HCT116 (cell line): Measurements from ENCODE around the gene KRTAP29-1. TPM values are rescaled to one million over a fixed set of nuclear protein-coding genes. Genes with fewer than 3 reads are reported as not detected.

Experiments used
- ATAC-seq: fragments of 200-7000 bp; cut with Tn5 transposase; 2 replicates; pipeline ENCODE4 v1.9.1; 2020; ENCODE audit warnings: mild to moderate bottlenecking, moderate library complexity
- BruUV-seq: library from RNA; stranded (reverse); fragments of 400-500 nt; replicated peaks from 2 replicates; lab custom pipeline; 2021; lab: Mats Ljungman, UMichigan
- CTCF ChIA-PET: fragments of 300-600 bp; sonication (Branson Sonifier 250); formaldehyde crosslinking; loops from one replicate; lab custom pipeline; 2021; ENCODE audit warnings: antibody characterized with exemption; lab: Charles Lee
- POLR2A ChIA-PET: fragments of 300-600, 350-600 bp; sonication (Branson Sonifier 250); formaldehyde crosslinking; loops from one replicate; lab custom pipeline; 2021; ENCODE audit warnings: antibody characterized with exemption; lab: Charles Lee
- RAD21 ChIA-PET, 2 experiments: fragments of 300-600 bp; sonication (Branson Sonifier 250); formaldehyde crosslinking; loops; one replicate each; lab custom pipeline; 2023; ENCODE audit warnings: low total read pairs in 2 of 2; ENCODE audit not compliant: uncharacterized antibody in 2 of 2, unreplicated experiment in 2 of 2, low non-redundant PET in 1 of 2; lab: Charles Lee
- DNase-seq: peaks from one replicate; pipeline ENCODE4 v3.0.0-alpha.2; 2010; ENCODE audit warnings: low read depth, low spot score
- H2AFZ ChIP-seq: fragments of 200-600 bp; shearing (Covaris generic), sonication (generic); 2 replicates; pipeline ENCODE4 v1.6.1; 2017; ENCODE audit warnings: low read depth, mixed run types, mixed read lengths, antibody characterized with exemption, low read length; ENCODE audit not compliant: poor library complexity, severe bottlenecking
- H3K27ac ChIP-seq: 2 replicates; pipeline ENCODE4 v1.5.1; 2012; ENCODE audit warnings: low read depth, low read length
- H3K27me3 ChIP-seq: fragments of 200-600 bp; sonication (generic); 2 replicates; pipeline ENCODE4 v1.6.1; 2016; ENCODE audit warnings: mixed run types, low read length, mixed read lengths; ENCODE audit not compliant: insufficient read depth
- H3K36me3 ChIP-seq, 2 experiments: fragments of 200-500 bp in 1 of 2; fragments of 200-600 bp in 1 of 2; sonication (Bioruptor generic) in 1 of 2; sonication (generic) in 1 of 2; 2 replicates each; pipeline versions ENCODE4 v1.5.1 to v1.6.1; 2014 to 2016; ENCODE audit warnings: low read length in 2 of 2, inconsistent platforms in 1 of 2, mixed read lengths in 1 of 2, mixed run types in 1 of 2; ENCODE audit not compliant: insufficient read depth in 2 of 2, control insufficient read depth in 1 of 2
- H3K4me1 ChIP-seq, 2 experiments: fragments of 200-600 bp in 1 of 2; sonication (generic) in 1 of 2; 2 replicates each; pipeline versions ENCODE4 v1.5.1 to v1.6.1; 2012 to 2017; ENCODE audit warnings: low read length in 2 of 2, inconsistent platforms in 1 of 2, mild to moderate bottlenecking in 1 of 2, mixed read lengths in 1 of 2, mixed run types in 1 of 2, moderate library complexity in 1 of 2; ENCODE audit not compliant: insufficient read depth in 2 of 2, control insufficient read depth in 1 of 2
- H3K4me2 ChIP-seq: fragments of 200-600 bp; sonication (generic); 2 replicates; pipeline ENCODE4 v1.6.1; 2017; ENCODE audit warnings: mixed run types, low read length, mixed read lengths
- H3K4me3 ChIP-seq, 2 experiments: fragments of 200-600 bp in 1 of 2; sonication (generic) in 1 of 2; replicated peaks in 1 of 2; 2 replicates each; pipeline ENCODE4 v1.5.1; 2011 to 2016; ENCODE audit warnings: low read length in 2 of 2, control low read depth in 1 of 2, low read depth in 1 of 2, mild to moderate bottlenecking in 1 of 2, mixed read lengths in 1 of 2, mixed run types in 1 of 2
- H3K79me2 ChIP-seq: fragments of 200-600 bp; sonication (generic); 2 replicates; pipeline ENCODE4 v1.6.1; 2017; ENCODE audit warnings: mild to moderate bottlenecking, mixed run types, low read length, moderate library complexity, mixed read lengths; ENCODE audit not compliant: insufficient read depth
- H3K9ac ChIP-seq: fragments of 200-600 bp; sonication (generic); 2 replicates; pipeline ENCODE4 v1.6.1; 2016; ENCODE audit warnings: low read length, mixed read lengths
- H3K9me2 ChIP-seq: fragments of 200-600 bp; sonication (generic), shearing (Covaris generic); 2 replicates; pipeline ENCODE4 v1.6.1; 2017; ENCODE audit warnings: mixed run types, mild to moderate bottlenecking, moderate library complexity; ENCODE audit not compliant: insufficient read depth
- H3K9me3 ChIP-seq, 2 experiments: fragments of 200-500 bp in 1 of 2; fragments of 200-600 bp in 1 of 2; sonication (Bioruptor generic) in 1 of 2; sonication (generic) in 1 of 2; 2 replicates each; pipeline ENCODE4 v1.6.1; 2014 to 2017; ENCODE audit warnings: low read length in 2 of 2, mixed read lengths in 2 of 2, inconsistent platforms in 1 of 2, low read depth in 1 of 2, mild to moderate bottlenecking in 1 of 2, mixed run types in 1 of 2, moderate library complexity in 1 of 2; ENCODE audit not compliant: control insufficient read depth in 1 of 2, insufficient read depth in 1 of 2
- H4K20me1 ChIP-seq: fragments of 200-600 bp; sonication (generic), shearing (Covaris generic); 2 replicates; pipeline ENCODE4 v1.6.1; 2017; ENCODE audit warnings: mixed run types, mild to moderate bottlenecking, moderate library complexity; ENCODE audit not compliant: insufficient read depth
- CBX3 ChIP-seq: IDR thresholded peaks from 2 replicates; pipeline ENCODE4 v1.6.1; 2012; ENCODE audit warnings: low read depth
- CEBPB ChIP-seq: IDR thresholded peaks from 2 replicates; pipeline ENCODE4 v1.6.1; 2012; ENCODE audit warnings: low read depth
- FOSL1 ChIP-seq: IDR thresholded peaks from 2 replicates; pipeline ENCODE4 v1.6.1; 2012; ENCODE audit warnings: low read depth
- JUND ChIP-seq: IDR thresholded peaks from 2 replicates; pipeline ENCODE4 v1.6.1; 2012
- MAX ChIP-seq: IDR thresholded peaks from 2 replicates; pipeline ENCODE4 v1.6.1; 2012
- POLR2A ChIP-seq: IDR thresholded peaks from 2 replicates; pipeline ENCODE4 v1.7.0; 2011; ENCODE audit warnings: borderline replicate concordance; ENCODE audit not compliant: insufficient read depth, insufficient read length; ENCODE audit errors: extremely low read depth
- POLR2AphosphoS5 ChIP-seq: IDR thresholded peaks from 2 replicates; pipeline ENCODE4 v1.6.1; 2011; ENCODE audit warnings: mild to moderate bottlenecking, low read depth, low read length, moderate library complexity
- RAD21 ChIP-seq: IDR thresholded peaks from 2 replicates; pipeline ENCODE4 v1.6.1; 2012; ENCODE audit warnings: low read depth, mild to moderate bottlenecking
- SIN3A ChIP-seq: IDR thresholded peaks from 2 replicates; pipeline ENCODE4 v1.6.1; 2012; ENCODE audit warnings: low read depth
- SP1 ChIP-seq: IDR thresholded peaks from 2 replicates; pipeline ENCODE4 v1.6.1; 2012; ENCODE audit warnings: low read depth
- TCF7L2 ChIP-seq: IDR thresholded peaks from 2 replicates; pipeline ENCODE4 v1.7.0; 2011; ENCODE audit warnings: borderline replicate concordance, inconsistent platforms; ENCODE audit not compliant: insufficient read depth, insufficient read length; ENCODE audit errors: extremely low read depth
- intact Hi-C: fragments of 100-400 bp; cut with micrococcal nuclease; formaldehyde crosslinking; loops from 2 replicates; pipeline ENCODE4 v1.10.0; 2022
- total RNA-seq: library from RNA; stranded (reverse); gene quantifications from one replicate; pipeline ENCODE4 v1.2.1, GENCODE V29; 2021; ENCODE audit not compliant: unreplicated experiment
- TF ChIP-seq, protein P1 (sequence below), 3 experiments: fragments of 200-600 bp in 1 of 3; sonication (generic) in 1 of 3; IDR thresholded peaks in 2 of 3; conservative IDR thresholded peaks in 1 of 3; 2 replicates each; pipeline ENCODE4 v1.5.1; 2012 to 2017; ENCODE audit warnings: low read depth in 2 of 3, low read length in 2 of 3, antibody characterized with exemption in 1 of 3, borderline replicate concordance in 1 of 3, control low read depth in 1 of 3, mild to moderate bottlenecking in 1 of 3, mixed read lengths in 1 of 3, mixed run types in 1 of 3, moderate library complexity in 1 of 3; ENCODE audit not compliant: insufficient read depth in 1 of 3

The KRTAP29-1 gene
- total RNA-seq, 1 experiment from 2014 or later: 0.22 TPM

- H2AFZ ChIP-seq: no peak overlapping the region
- intact Hi-C loops: no loop called here
- H3K79me2 ChIP-seq: no peaks in the 10 kb centered on the region
- ATAC-seq: no peak
- H4K20me1 ChIP-seq: no peaks in the 10 kb centered on the region
- H3K9me3 ChIP-seq: no peaks in the 10 kb centered on the region
- H3K36me3 ChIP-seq: no peaks in the 10 kb centered on the region
- TF ChIP-seq SP1: no peak
- no peak for TF ChIP-seq CEBPB
- no peak for TF ChIP-seq POLR2A
- TF ChIP-seq, protein P1, sequence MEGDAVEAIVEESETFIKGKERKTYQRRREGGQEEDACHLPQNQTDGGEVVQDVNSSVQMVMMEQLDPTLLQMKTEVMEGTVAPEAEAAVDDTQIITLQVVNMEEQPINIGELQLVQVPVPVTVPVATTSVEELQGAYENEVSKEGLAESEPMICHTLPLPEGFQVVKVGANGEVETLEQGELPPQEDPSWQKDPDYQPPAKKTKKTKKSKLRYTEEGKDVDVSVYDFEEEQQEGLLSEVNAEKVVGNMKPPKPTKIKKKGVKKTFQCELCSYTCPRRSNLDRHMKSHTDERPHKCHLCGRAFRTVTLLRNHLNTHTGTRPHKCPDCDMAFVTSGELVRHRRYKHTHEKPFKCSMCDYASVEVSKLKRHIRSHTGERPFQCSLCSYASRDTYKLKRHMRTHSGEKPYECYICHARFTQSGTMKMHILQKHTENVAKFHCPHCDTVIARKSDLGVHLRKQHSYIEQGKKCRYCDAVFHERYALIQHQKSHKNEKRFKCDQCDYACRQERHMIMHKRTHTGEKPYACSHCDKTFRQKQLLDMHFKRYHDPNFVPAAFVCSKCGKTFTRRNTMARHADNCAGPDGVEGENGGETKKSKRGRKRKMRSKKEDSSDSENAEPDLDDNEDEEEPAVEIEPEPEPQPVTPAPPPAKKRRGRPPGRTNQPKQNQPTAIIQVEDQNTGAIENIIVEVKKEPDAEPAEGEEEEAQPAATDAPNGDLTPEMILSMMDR (IDR thresholded peaks at IDR 0.05 in 2 of 3, conservative IDR thresholded peaks at IDR 0.05 in 1 of 3; ENCODE audit: borderline replicate concordance in 1 of 3, insufficient read depth in 1 of 3, low read depth in 2 of 3, low read length in 2 of 3): no peak
- no peak for TF ChIP-seq FOSL1
- TF ChIP-seq TCF7L2: no peak
- TF ChIP-seq MAX: no peak
- no peak for TF ChIP-seq POLR2AphosphoS5
- no peak for TF ChIP-seq SIN3A
- TF ChIP-seq CBX3: no peak
- TF ChIP-seq RAD21: no peak
- no peak for TF ChIP-seq JUND
- no peak overlapping the region for H3K9ac ChIP-seq
- H3K27me3 ChIP-seq: no peaks in the 10 kb centered on the region
- RAD21 ChIA-PET: no interaction called here
- POLR2A ChIA-PET: no interaction called here
- no peak overlapping the region for H3K27ac ChIP-seq
- no peaks in the 10 kb centered on the region for H3K9me2 ChIP-seq
- no peaks in the 10 kb centered on the region for H3K4me1 ChIP-seq
- no TSS peak for BruUV-seq
- no peak overlapping the region for H3K4me3 ChIP-seq
- DNase-seq: no peak
- no peak overlapping the region for H3K4me2 ChIP-seq
- CTCF ChIA-PET: no interaction called here
Observed at GRCh38 chr17:41307647-41308046, 5.0 kb upstream of the KRTAP29-1 start.
